OCI-LY3 (cell line): ENCODE measurements around the gene RNGTT.

Experiments
- CTCF ChIP-seq: fragments of 200-600, 300-600 bp; sonication (generic); IDR thresholded peaks from 2 replicates; pipeline ENCODE4 v1.5.1; 2014; ENCODE audit warnings: antibody characterized with exemption, low read length, low read depth
- EZH2phosphoT487 ChIP-seq: fragments of 200-600 bp; shearing (Covaris generic); IDR thresholded peaks from 2 replicates; pipeline ENCODE4 v1.6.1; 2018; ENCODE audit warnings: antibody characterized with exemption, mixed run types, low read depth

- TF ChIP-seq CTCF (no peak), EZH2phosphoT487 (no peak)
Observed at GRCh38 chr6:88563277-88563625, 400.2 kb downstream of the RNGTT start.
